C4-2B (cell line): Measurements from ENCODE around the gene KAT2B.

ENCODE experiments used
- ZFX ChIP-seq: fragments of 450-650 bp; IDR thresholded peaks from 2 replicates; pipeline ENCODE4 v1.6.1; 2017
- TF ChIP-seq, protein P1 (sequence below): fragments of 450-650 bp; conservative IDR thresholded peaks from 2 replicates; pipeline ENCODE4 v1.5.1; 2017; ENCODE audit warnings: mild to moderate bottlenecking

DNA sequence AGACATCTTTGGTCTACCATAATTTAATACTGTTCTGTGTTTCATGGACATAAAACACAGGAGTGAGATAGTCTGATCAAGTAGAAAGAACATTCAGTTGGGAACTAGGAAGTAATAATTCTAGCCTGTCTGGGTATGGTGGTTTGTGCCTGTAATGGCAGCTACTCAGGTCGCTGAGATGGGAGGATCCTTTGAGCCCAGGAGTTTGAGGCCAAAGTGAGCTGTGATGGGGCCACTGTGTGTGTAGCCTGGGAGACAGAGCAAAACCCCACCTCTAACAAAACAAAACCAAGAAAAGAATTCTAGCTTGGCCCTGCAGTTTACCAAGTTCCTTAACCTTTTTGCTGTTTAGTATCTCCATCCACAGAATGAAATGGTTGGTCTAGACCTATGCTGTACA is 36.8 kb downstream of the KAT2B start:
- TF ChIP-seq, protein P1, sequence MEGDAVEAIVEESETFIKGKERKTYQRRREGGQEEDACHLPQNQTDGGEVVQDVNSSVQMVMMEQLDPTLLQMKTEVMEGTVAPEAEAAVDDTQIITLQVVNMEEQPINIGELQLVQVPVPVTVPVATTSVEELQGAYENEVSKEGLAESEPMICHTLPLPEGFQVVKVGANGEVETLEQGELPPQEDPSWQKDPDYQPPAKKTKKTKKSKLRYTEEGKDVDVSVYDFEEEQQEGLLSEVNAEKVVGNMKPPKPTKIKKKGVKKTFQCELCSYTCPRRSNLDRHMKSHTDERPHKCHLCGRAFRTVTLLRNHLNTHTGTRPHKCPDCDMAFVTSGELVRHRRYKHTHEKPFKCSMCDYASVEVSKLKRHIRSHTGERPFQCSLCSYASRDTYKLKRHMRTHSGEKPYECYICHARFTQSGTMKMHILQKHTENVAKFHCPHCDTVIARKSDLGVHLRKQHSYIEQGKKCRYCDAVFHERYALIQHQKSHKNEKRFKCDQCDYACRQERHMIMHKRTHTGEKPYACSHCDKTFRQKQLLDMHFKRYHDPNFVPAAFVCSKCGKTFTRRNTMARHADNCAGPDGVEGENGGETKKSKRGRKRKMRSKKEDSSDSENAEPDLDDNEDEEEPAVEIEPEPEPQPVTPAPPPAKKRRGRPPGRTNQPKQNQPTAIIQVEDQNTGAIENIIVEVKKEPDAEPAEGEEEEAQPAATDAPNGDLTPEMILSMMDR: no peak
- no peak for TF ChIP-seq ZFX
